Ovary (tissue), 9 donors: ENCODE data around the gene QRSL1. TPM values are rescaled to one million over a fixed set of nuclear protein-coding genes. Genes with fewer than 3 reads are reported as not detected.

Experiments used
- DNase-seq, 5 donors: peaks; one replicate each; pipeline ENCODE4 v3.0.0-alpha.2; 2019 to 2020
- H3K27ac ChIP-seq, 2 donors: fragments of 200-600 bp; one replicate each; pipeline versions ENCODE4 v1.5.1 to v1.8.0; 2019 to 2022
- H3K27me3 ChIP-seq: fragments of 200-600 bp; one replicate; pipeline ENCODE4 v1.8.0; 2022
- H3K36me3 ChIP-seq: fragments of 200-600 bp; sonication (generic); one replicate; pipeline ENCODE4 v1.5.1; 2019
- H3K4me1 ChIP-seq: one replicate; pipeline ENCODE4 v1.8.1; 2013; ENCODE audit warnings: mild to moderate bottlenecking, moderate library complexity; ENCODE audit not compliant: insufficient read depth
- H3K4me3 ChIP-seq: fragments of 200-600 bp; sonication (generic); one replicate; pipeline ENCODE4 v1.5.1; 2017
- H3K9me3 ChIP-seq, 2 donors: fragments of 200-600 bp in 1 of 2; sonication (generic) in 1 of 2; one replicate each; pipeline versions ENCODE4 v1.5.1 to v1.8.1; 2013 to 2019; ENCODE audit warnings: mild to moderate bottlenecking in 1 of 2, moderate library complexity in 1 of 2
- CTCF ChIP-seq, 3 donors: fragments of 450-650 bp in 2 of 3; fragments of 200-600 bp in 1 of 3; IDR thresholded peaks; one replicate each; pipeline versions ENCODE4 v1.5.1 to v1.8.0; 2016 to 2022; ENCODE audit warnings: antibody characterized with exemption in 3 of 3, mild to moderate bottlenecking in 1 of 3
- EP300 ChIP-seq: sonication (generic); formaldehyde crosslinking; IDR thresholded peaks from one replicate; pipeline ENCODE4 v1.6.1; 2017; ENCODE audit warnings: antibody characterized with exemption
- POLR2A ChIP-seq: fragments of 450-650 bp; IDR thresholded peaks from one replicate; pipeline ENCODE4 v1.6.1; 2017; ENCODE audit warnings: antibody characterized with exemption, mild to moderate bottlenecking, moderate library complexity
- WGBS, 3 donors: extraction: QIAGEN DNeasy Blood & Tissue Kit in 1 of 3; methylation state at CpG; one replicate each; pipeline versions ENCODE4 v1.1.5 to v1.1.7; 2013 to 2017; 5-methylcytosine and 5-hydroxymethylcytosine counted together
- intact Hi-C, 4 donors: fragments of 100-400 bp; cut with DNase I; formaldehyde crosslinking; loops; one replicate each; pipeline versions ENCODE4 v1.11.0 to v1.15.1; 2022 to 2023
- polyA plus RNA-seq, 2 donors: library from polyadenylated mRNA; stranded (reverse); fragments of 200-250 nt in 1 of 2; fragments of 350-450 nt in 1 of 2; fragmentation: Illumina TruSeq in 1 of 2; extraction: RNeasy Lipid Tissue Mini Kit (QIAGEN cat#74804) in 1 of 2; gene quantifications; one replicate each; pipeline ENCODE4 v1.2.3, GENCODE V29; 2013 to 2014
- total RNA-seq, 7 donors: library from RNA; depleted of rRNA in 2 of 7; stranded (reverse); fragments of >200 nt in 2 of 7; fragmentation: NEBNext Ultra II Directional in 3 of 7; extraction: Animal tissue kit (Norgen Biotek cat#: 25700) in 3 of 7; gene quantifications; one replicate each; pipeline versions ENCODE4 v1.1.0 to v1.2.4, GENCODE V29; 2016 to 2023
- donor health status: DM: no; HTN: no; CAD: no; lungs with moderate emphysema.
- donor health status: DM: no; HTN: no; CAD: no.
- donor health status: Bipolar disorder and iron deficiency.
- donor health status: DM: yes; HTN: yes; CAD: no.
- donor health status: DM: no; HTN: no; CAD: no.
- donor health status: DM: yes; HTN: yes; CAD: no.

The QRSL1 gene
- total and polyA plus RNA-seq, 9 donors: 6.4 to 15.7 (median 8.6) TPM

- Histone ChIP-seq H3K27me3 (no peaks in the 10 kb centered on the region), H3K4me1 (no peaks in the 10 kb centered on the region), H3K9me3 (no peaks in the 10 kb centered on the region), H3K4me3 (no peak overlapping the region), H3K27ac (no peak overlapping the region), H3K36me3 (no peaks in the 10 kb centered on the region)
- WGBS, 3 donors: 88% methylated on average over 1 of the region's 1 CpG
- TF ChIP-seq EP300 (no peak), POLR2A (no peak), CTCF (IDR thresholded peaks at IDR 0.05) (no peak)
- DNase-seq: no peak
- intact Hi-C loops: no loop called here
Measured at GRCh38 chr6:106619223-106619622, 10.2 kb upstream of the QRSL1 start.

GRCh38 chr6:106620931-106621672 lies 8.3 kb upstream of the QRSL1 start:
- no peaks in the 10 kb centered on the region for H3K27me3 ChIP-seq
- H3K36me3 ChIP-seq: no peaks in the 10 kb centered on the region
- WGBS, 3 donors: 70 to 91% (median 71%) methylated on average over 3 of the region's 3 CpGs
- H3K4me3 ChIP-seq: no peak overlapping the region
- H3K9me3 ChIP-seq: no peaks in the 10 kb centered on the region
- intact Hi-C loops: no loop called here
- TF ChIP-seq EP300: no peak
- no peak for TF ChIP-seq POLR2A
- TF ChIP-seq CTCF (IDR thresholded peaks at IDR 0.05): no peak
- no peaks in the 10 kb centered on the region for H3K4me1 ChIP-seq
- no peak overlapping the region for H3K27ac ChIP-seq
- no peak for DNase-seq

DNA sequence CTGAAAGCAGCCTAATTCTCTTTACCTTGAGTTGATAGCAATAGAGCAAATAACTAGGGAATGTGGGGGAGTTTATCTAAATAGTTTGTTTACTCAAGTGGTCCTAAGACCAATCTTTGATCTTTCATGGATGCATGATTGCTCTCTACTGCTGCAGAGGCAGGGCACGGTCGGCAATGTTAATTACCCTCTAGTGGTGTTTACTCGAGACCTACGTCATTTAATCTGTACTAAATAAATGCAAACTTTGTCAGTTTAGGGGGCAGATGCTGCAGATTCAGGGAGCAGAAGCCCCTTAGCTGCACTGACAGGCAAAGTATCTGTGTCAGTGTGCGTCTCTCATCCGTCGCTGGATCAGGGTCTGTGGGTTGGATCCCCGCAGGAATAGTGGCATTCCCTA lies 7.0 kb upstream of the QRSL1 start:
- intact Hi-C loops: no loop called here
- H3K4me3 ChIP-seq: no peak overlapping the region
- no peaks in the 10 kb centered on the region for H3K36me3 ChIP-seq
- H3K9me3 ChIP-seq: no peaks in the 10 kb centered on the region
- WGBS, 3 donors: 89 to 93% (median 91%) methylated on average over 8 of the region's 8 CpGs
- no peak for DNase-seq
- no peaks in the 10 kb centered on the region for H3K4me1 ChIP-seq
- no peaks in the 10 kb centered on the region for H3K27me3 ChIP-seq
- no peak for TF ChIP-seq CTCF (IDR thresholded peaks at IDR 0.05)
- no peak for TF ChIP-seq EP300
- no peak for TF ChIP-seq POLR2A
- no peak overlapping the region for H3K27ac ChIP-seq

- Histone ChIP-seq H3K4me3 (no peak overlapping the region), H3K36me3 (no peaks in the 10 kb centered on the region), H3K9me3 (no peaks in the 10 kb centered on the region), H3K27ac (no peak overlapping the region), H3K27me3 (no peaks in the 10 kb centered on the region), H3K4me1 (no peaks in the 10 kb centered on the region)
- no peak for TF ChIP-seq POLR2A
- no peak for TF ChIP-seq CTCF (IDR thresholded peaks at IDR 0.05)
- TF ChIP-seq EP300: no peak
- WGBS, 3 donors: 75 to 95% (median 92%) methylated on average over 1 of the region's 1 CpG
- DNase-seq: no peak
- intact Hi-C loops: no loop called here
Measured at GRCh38 chr6:106623039-106623438, 6.3 kb upstream of the QRSL1 start.
